ENCODE results near the gene MCHR1. TPM values are rescaled to one million over a fixed set of nuclear protein-coding genes. Genes with fewer than 3 reads are reported as not detected.

The MCHR1 gene
- 10 to 100 TPM in 1 of 8 experiments, 1 to 10 TPM in 7; 1.7 to 18.7 (median 3.5) TPM for total RNA-seq

- 0 to 90% (median 7%) methylated on average over 1 to 8 of the region's 21 CpGs; no CpG with 5 or more reads in 5 of the 10 experiments for WGBS, 10 experiments
- peak within 1 kb of the TSS; percentile 24 to 41 (median 34) for H3K4me3 ChIP-seq
- ATAC-seq (replicated peaks in 6 of 8) = peak; percentile 52 to 72 (median 60)
- in situ Hi-C loops (cut with MboI; ENCODE audit: low pct_unique_long_range_greater_than_20kb in 2 of 9, low sequenced_read_pairs in 9 of 9, unreplicated experiment in 9 of 9) = no loop called here
- H3K4me1 ChIP-seq (replicated peaks in 1 of 2) = peaks cover 24 to 28% of the 10 kb centered on the region in 2 donors
- H3K27ac ChIP-seq = peak within 1 kb of the TSS in 1 of 2 donors; percentile 29
Measured at GRCh38 chr22:40679249-40679963, at the start of gene MCHR1. MCHR1 (plus strand) TSS chr22:40679484; CDS start chr22:40679653, 169 bp downstream.

DNA sequence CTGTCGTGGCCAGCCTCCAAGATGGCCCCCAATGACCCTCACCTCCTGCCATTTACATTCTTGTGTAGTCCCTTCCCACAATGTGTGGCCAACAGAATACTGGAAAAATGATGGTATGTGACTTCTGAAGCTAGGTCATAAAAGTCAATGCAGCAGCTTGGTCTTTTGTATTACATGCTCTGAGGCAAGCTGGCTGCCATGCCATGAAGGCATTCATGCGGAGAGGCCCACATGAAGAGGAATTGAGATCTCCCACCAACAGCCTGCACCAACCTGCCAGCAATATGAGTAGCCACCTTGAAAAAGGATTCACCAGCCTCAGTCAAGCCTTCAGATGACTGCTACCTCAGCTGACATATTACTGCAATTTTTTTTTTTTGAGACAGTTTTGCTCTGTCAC, 47.4 kb upstream of the MCHR1 start:
- in situ Hi-C loops (cut with MboI; ENCODE audit: low pct_unique_long_range_greater_than_20kb in 2 of 9, low sequenced_read_pairs in 9 of 9, unreplicated experiment in 9 of 9) = loop anchor here in 3 of 9 experiments (25.0 kb wide), 3 partner anchors 95 to 195 kb away; no protein-coding TSS in a partner anchor
- 40 to 100% (median 83%) methylated on average over 1 to 2 of the region's 2 CpGs; no CpG with 5 or more reads in 2 of the 10 experiments for WGBS, 10 experiments
- H3K4me3 ChIP-seq = no peak overlapping the region
- ATAC-seq (replicated peaks in 6 of 8) = no peak
- no peak overlapping the region for H3K27ac ChIP-seq
- H3K4me1 ChIP-seq (replicated peaks in 1 of 2) = peaks cover 7 to 11% of the 10 kb centered on the region in 2 donors

DNA sequence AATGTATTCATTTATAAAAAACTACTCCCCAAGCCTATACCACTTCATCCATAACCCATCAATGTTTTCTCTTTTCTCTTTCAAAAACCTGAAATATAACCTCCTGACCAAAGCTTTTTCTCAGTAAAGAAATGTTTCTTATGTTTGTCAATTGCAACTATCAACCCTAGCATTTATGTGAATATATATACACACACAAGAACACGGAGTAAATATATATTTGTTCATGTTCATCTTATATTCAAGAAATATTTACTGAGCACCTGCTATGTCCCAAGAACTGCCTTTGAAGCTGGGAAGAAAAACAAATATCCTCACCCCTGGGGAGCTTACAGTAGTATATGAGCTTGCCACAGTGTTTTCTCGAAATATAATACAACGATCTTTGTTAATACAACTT, 46.2 kb upstream of the MCHR1 start:
- ATAC-seq (replicated peaks in 6 of 8) = no peak
- in situ Hi-C loops (cut with MboI; ENCODE audit: low pct_unique_long_range_greater_than_20kb in 2 of 9, low sequenced_read_pairs in 9 of 9, unreplicated experiment in 9 of 9) = loop anchor here in 3 of 9 experiments (25.0 kb wide), 3 partner anchors 96 to 196 kb away; no protein-coding TSS in a partner anchor
- WGBS, 10 experiments = 72 to 100% (median 97%) methylated on average over 2 to 3 of the region's 3 CpGs; no CpG with 5 or more reads in 1 of the 10 experiments
- H3K4me1 ChIP-seq (replicated peaks in 1 of 2) = peaks cover 11 to 15% of the 10 kb centered on the region in 2 donors
- no peak overlapping the region for H3K4me3 ChIP-seq
- H3K27ac ChIP-seq = no peak overlapping the region

DNA sequence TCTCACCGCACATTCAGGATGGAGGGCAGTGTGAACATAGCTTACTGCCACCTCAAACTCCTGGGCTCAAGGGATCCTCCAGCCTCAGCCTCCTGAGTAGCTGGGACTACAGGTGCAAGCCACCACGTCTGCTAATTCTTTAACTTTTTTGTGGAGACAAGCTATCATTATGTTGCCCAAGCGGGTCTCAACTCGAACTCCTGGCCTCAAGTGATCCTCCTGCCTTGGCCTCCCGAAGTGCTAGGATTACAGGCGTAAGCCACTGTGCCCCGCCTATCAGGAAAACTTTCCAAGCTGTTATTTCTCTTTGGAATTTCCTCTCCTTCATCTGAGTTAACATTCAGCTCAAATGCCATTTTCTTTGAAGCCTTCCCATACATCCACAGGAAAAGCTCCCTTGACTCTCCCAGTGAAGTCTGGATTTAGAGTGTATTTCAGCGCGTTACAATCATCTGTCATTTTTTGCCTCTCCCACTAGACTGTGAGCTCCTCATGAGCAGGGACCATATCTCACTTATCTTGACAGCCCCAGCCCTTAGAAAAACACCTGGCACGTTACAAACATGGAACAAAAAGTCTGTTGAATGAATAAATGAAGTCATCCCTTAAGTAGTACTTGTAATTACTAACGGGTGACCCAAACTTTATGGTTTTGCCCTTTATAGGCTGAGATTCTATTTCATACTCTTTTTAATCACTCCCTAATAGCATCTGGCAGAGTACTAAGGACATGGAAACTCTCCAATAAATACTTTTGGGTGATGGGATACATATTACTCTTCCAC, 45.0 kb upstream of the MCHR1 start:
- in situ Hi-C loops (cut with MboI; ENCODE audit: low pct_unique_long_range_greater_than_20kb in 2 of 9, low sequenced_read_pairs in 9 of 9, unreplicated experiment in 9 of 9) = loop anchor here in 3 of 9 experiments (25.0 kb wide), 3 partner anchors 97 to 197 kb away; no protein-coding TSS in a partner anchor
- H3K27ac ChIP-seq = no peak overlapping the region
- H3K4me3 ChIP-seq = no peak overlapping the region
- no peak for ATAC-seq (replicated peaks in 6 of 8)
- H3K4me1 ChIP-seq (replicated peaks in 1 of 2) = peaks cover 12 to 18% of the 10 kb centered on the region in 2 donors
- 25 to 94% (median 82%) methylated on average over 1 to 10 of the region's 11 CpGs; no CpG with 5 or more reads in 1 of the 10 experiments for WGBS, 10 experiments

DNA sequence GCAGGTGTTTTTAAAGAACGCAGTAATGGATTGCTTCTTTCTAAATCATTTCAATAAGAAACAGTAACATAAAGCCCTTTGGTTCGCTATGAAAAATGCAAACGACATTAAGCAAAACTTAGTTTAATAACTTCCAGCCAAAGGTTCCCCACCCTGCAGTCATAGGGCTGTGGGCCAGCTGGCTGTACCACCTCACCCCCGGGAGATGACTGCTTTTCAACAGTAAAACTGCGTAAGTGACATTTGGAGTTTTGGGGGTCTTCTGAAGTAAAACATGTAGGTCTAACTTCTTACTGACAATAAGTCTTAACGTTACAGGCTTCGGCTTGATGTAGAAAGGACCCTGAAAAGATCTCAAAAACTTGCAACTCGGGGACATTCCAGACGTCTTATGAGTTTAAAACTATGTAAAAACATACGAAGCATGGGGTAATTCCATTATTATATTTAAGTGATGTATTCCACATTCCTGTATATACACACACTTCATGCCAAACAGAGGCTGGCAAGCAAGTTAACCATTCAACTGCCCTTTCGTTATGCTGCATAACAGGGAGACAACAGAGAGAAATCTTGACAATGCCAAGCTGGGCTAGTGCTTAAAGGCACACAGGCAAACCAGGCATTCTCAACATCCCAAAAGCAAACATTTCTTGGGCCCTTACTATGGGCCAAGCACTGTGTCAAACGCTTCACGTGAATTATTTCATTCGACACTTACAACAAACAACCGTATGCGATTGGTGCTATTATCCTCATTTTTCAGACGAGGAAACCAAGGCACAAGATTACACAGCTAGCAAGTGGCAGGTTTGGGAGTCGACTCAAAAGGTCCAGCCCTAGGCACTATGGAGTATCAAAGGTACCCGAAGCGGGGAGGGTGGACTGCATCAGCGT, 44.0 kb upstream of the MCHR1 start:
- Histone ChIP-seq H3K4me3 (peak overlapping the region; percentile 66 to 94 (median 71)), H3K27ac (peak overlapping the region in 1 of 2 donors; percentile 84), H3K4me1 (replicated peaks in 1 of 2) (peaks cover 12 to 18% of the 10 kb centered on the region in 2 donors)
- no peak for ATAC-seq (replicated peaks in 6 of 8)
- in situ Hi-C loops (cut with MboI; ENCODE audit: low pct_unique_long_range_greater_than_20kb in 2 of 9, low sequenced_read_pairs in 9 of 9, unreplicated experiment in 9 of 9) = loop anchor here in 3 of 9 experiments (25.0 kb wide), 3 partner anchors 98 to 198 kb away; no protein-coding TSS in a partner anchor
- WGBS, 10 experiments = 0 to 77% (median 35%) methylated on average over 2 to 18 of the region's 21 CpGs

DNA sequence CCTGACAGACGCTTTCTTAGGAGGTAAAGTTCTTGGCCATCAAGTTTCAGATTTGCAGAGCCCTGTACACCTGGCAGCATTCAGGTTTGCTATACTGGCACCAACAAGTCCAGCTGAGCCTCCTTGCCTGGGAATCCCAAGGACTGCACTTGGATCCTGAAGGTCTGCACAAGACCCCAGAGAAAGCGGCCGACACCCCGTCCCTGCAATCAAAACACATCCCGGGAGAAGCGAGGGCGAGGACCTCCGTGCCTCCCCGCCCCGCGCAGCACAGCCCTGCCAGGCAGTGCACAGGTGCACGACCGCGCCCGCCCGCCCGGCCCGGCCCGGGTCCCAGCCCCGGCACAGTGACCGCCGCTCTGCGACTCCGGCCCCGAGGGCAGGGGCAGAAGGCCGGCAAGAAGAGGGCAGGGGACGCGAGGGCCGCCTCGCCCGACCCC, 43.3 kb upstream of the MCHR1 start:
- Histone ChIP-seq H3K4me1 (replicated peaks in 1 of 2) (peaks cover 12 to 18% of the 10 kb centered on the region in 2 donors), H3K4me3 (peak overlapping the region; percentile 66 to 94 (median 71)), H3K27ac (peak overlapping the region; percentile 84 to 87)
- in situ Hi-C loops (cut with MboI; ENCODE audit: low pct_unique_long_range_greater_than_20kb in 2 of 9, low sequenced_read_pairs in 9 of 9, unreplicated experiment in 9 of 9) = loop anchor here in 3 of 9 experiments (25.0 kb wide), 3 partner anchors 99 to 199 kb away; no protein-coding TSS in a partner anchor
- peak; percentile 5 to 32 (median 22) for ATAC-seq (replicated peaks in 6 of 8)
- WGBS, 10 experiments = 14% methylated on average over 1 of the region's 31 CpGs; no CpG with 5 or more reads in 9 of the 10 experiments

DNA sequence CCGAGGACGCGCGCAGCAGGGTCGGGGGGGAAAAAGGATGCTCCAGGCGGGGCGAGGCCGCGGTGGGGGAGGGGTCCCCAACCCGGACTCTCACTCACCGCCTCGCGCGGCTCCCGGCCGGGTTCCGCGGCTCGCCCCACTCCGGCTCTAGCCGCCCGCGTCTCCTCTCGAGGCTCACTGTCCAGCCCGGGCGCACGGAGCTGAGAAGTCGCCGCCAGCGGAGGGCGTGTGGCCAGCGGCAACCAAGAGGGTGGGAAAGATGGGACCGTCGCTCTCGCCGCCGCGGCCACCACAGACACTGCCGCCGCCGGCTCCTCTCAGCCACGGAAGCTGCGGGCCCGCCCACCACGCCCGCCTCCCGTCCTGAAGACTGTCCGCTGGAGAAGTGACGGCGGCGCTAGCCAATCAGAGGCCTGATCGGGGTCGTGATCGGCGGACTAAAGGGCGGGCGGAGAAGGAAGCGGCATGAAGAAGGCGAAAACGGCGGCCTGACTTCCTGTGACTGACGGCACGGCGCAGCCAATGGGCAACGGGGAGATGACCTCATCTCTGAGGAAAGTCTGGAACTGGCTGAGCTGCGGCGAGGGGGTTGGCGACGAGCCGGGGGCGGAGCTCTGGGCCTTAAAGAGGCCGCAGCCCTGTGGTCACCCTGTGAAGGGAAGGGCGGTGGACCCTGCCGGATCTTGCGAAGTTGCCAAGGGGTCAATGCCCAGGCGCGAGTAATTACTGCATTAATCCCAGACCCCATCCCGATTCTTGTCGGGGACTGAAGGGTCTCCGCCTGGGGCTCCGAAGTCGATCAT, 42.7 kb upstream of the MCHR1 start, which contains the start of gene MRTFA:
MRTFA (minus strand) TSS at position 340 of the 803 bp plus-strand sequence.
- H3K27ac ChIP-seq = peak within 1 kb of the TSS; percentile 84 to 87
- peak; percentile 88 to 94 (median 92) for ATAC-seq (replicated peaks in 6 of 8)
- H3K4me3 ChIP-seq = peak within 1 kb of the TSS; percentile 66 to 94 (median 71)
- WGBS, 10 experiments = 0 to 1% (median 0%) methylated on average over 1 to 33 of the region's 82 CpGs; no CpG with 5 or more reads in 7 of the 10 experiments
- peaks cover 14 to 18% of the 10 kb centered on the region in 2 donors for H3K4me1 ChIP-seq (replicated peaks in 1 of 2)
- in situ Hi-C loops (cut with MboI; ENCODE audit: low pct_unique_long_range_greater_than_20kb in 2 of 9, low sequenced_read_pairs in 9 of 9, unreplicated experiment in 9 of 9) = loop anchor here in 3 of 9 experiments (25.0 kb wide), 3 partner anchors 99 to 199 kb away; no protein-coding TSS in a partner anchor

DNA sequence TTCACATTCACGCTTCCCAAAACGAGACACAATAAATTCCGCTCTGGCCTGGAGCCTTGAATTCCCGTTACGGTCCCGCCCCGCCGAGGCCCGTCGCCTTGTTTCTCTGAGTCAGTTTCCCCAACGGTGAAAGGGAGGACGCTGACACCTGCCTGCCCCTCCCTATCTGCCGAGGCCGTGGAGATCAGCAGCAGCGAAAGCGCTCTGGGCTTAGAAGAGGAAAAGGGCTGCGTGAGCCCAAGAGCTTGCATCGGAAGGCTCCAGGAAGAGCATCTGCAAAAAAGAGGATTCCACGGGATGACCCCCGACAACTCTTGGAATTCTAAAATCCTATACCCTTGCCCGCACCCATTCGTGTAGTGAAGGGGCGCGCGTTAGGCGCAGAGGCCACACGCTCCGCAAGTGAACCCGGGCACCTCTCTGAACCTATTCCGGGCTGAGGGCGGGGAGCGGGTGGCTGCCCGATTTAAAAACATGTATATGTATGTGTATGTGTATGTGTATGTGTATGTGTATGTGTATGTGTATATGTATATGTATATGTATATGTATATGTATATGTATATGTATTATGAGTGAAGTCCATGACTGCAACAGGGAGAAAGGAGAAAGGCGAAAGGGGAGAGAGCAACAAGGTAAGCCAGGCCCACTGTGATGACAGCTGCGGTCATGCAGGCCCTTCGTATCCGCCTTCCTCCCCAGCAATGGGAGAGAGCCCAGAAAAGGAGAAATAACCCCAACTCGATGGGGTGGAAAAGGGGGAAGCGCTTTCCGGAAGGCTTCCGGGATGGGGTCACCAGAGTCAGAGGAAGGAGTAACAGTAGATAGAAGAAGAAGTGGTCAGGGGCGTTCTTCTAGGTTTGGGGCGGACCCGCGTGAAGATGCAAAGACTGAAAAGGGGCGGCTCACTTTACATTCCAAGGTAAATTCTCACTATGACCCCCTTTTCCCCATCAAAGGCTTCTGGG, 41.8 kb upstream of the MCHR1 start:
- H3K4me1 ChIP-seq (replicated peaks in 1 of 2) = peaks cover 15 to 18% of the 10 kb centered on the region in 2 donors
- WGBS, 10 experiments = 0 to 83% (median 47%) methylated on average over 1 to 32 of the region's 46 CpGs; no CpG with 5 or more reads in 1 of the 10 experiments
- H3K4me3 ChIP-seq = peak overlapping the region; percentile 55 to 71 (median 60)
- in situ Hi-C loops (cut with MboI; ENCODE audit: low pct_unique_long_range_greater_than_20kb in 2 of 9, low sequenced_read_pairs in 9 of 9, unreplicated experiment in 9 of 9) = loop anchor here in 3 of 9 experiments (25.0 kb wide), 3 partner anchors 100 to 200 kb away; no protein-coding TSS in a partner anchor
- peak in 4 of 8 experiments; percentile 3 to 15 (median 8) for ATAC-seq (replicated peaks in 6 of 8)
- H3K27ac ChIP-seq = peak overlapping the region; percentile 71 to 73

- WGBS, 10 experiments = 81 to 100% (median 99%) methylated on average over 1 to 11 of the region's 17 CpGs; no CpG with 5 or more reads in 4 of the 10 experiments
- ATAC-seq (replicated peaks in 6 of 8) = no peak
- Histone ChIP-seq H3K4me1 (replicated peaks in 1 of 2) (peaks cover 15 to 18% of the 10 kb centered on the region in 2 donors), H3K27ac (no peak overlapping the region), H3K4me3 (no peak overlapping the region)
- in situ Hi-C loops (cut with MboI; ENCODE audit: low pct_unique_long_range_greater_than_20kb in 2 of 9, low sequenced_read_pairs in 9 of 9, unreplicated experiment in 9 of 9) = loop anchor here in 3 of 9 experiments (25.0 kb wide), 3 partner anchors 101 to 201 kb away; no protein-coding TSS in a partner anchor
Measured at GRCh38 chr22:40638261-40638660, 41.0 kb upstream of the MCHR1 start.

GRCh38 chr22:40641269-40641668, 38.0 kb upstream of the MCHR1 start:
- WGBS, 10 experiments = 79 to 100% (median 90%) methylated on average over 1 to 4 of the region's 6 CpGs; no CpG with 5 or more reads in 3 of the 10 experiments
- peak in 5 of 8 experiments; percentile 1 to 15 (median 3) for ATAC-seq (replicated peaks in 6 of 8)

More at GRCh38 chr22:40641269-40641668, 38.0 kb upstream of the MCHR1 start:
- H3K4me3 ChIP-seq = no peak overlapping the region
- H3K27ac ChIP-seq = no peak overlapping the region
- peaks cover 7 to 8% of the 10 kb centered on the region in 2 donors for H3K4me1 ChIP-seq (replicated peaks in 1 of 2)
- in situ Hi-C loops (cut with MboI; ENCODE audit: low pct_unique_long_range_greater_than_20kb in 2 of 9, low sequenced_read_pairs in 9 of 9, unreplicated experiment in 9 of 9) = loop anchor here in 4 of 9 experiments (10.0 to 25.0 kb wide), 5 partner anchors 104 to 206 kb away; no protein-coding TSS in a partner anchor
